WERI-Rb-1 (cell line): Measurements from ENCODE around the gene KCNJ15.

ENCODE experiments used
- DNase-seq: peaks from one replicate; pipeline ENCODE4 v3.0.0-alpha.2; 2020
- H3K27ac ChIP-seq: fragments of 250-450 bp; sonication (Bioruptor Pico); 2 replicates; pipeline ENCODE4 v1.5.1; 2020; ENCODE audit warnings: mild to moderate bottlenecking, moderate library complexity
- H3K27me3 ChIP-seq: fragments of 250-450 bp; sonication (Bioruptor Pico); 2 replicates; pipeline ENCODE4 v1.5.1; 2021; ENCODE audit warnings: mild to moderate bottlenecking, low read depth, moderate library complexity; ENCODE audit not compliant: insufficient read depth, severe bottlenecking
- H3K36me3 ChIP-seq: fragments of 250-450 bp; sonication (Bioruptor Pico); 2 replicates; pipeline ENCODE4 v1.5.1; 2020; ENCODE audit warnings: mild to moderate bottlenecking, moderate library complexity
- H3K4me3 ChIP-seq: 2 replicates; pipeline ENCODE4 v1.5.1; 2011; ENCODE audit warnings: low read depth, mild to moderate bottlenecking, control low read depth, low read length
- H3K9me3 ChIP-seq: fragments of 250-450 bp; sonication (Bioruptor Pico); 2 replicates; pipeline ENCODE4 v1.5.1; 2021; ENCODE audit warnings: mild to moderate bottlenecking, moderate library complexity; ENCODE audit not compliant: severe bottlenecking
- TF ChIP-seq, protein P1 (sequence below): IDR thresholded peaks from 2 replicates; pipeline ENCODE4 v1.5.1; 2011; ENCODE audit warnings: low read depth, mild to moderate bottlenecking, control low read depth, inconsistent platforms, low read length

Gene KCNJ15

GRCh38 chr21:38250991-38251418, 5.8 kb upstream of the KCNJ15 start:
- no peak overlapping the region for H3K27ac ChIP-seq
- H3K4me3 ChIP-seq: no peak overlapping the region
- no peaks in the 10 kb centered on the region for H3K9me3 ChIP-seq
- H3K27me3 ChIP-seq: no peaks in the 10 kb centered on the region
- TF ChIP-seq, protein P1, sequence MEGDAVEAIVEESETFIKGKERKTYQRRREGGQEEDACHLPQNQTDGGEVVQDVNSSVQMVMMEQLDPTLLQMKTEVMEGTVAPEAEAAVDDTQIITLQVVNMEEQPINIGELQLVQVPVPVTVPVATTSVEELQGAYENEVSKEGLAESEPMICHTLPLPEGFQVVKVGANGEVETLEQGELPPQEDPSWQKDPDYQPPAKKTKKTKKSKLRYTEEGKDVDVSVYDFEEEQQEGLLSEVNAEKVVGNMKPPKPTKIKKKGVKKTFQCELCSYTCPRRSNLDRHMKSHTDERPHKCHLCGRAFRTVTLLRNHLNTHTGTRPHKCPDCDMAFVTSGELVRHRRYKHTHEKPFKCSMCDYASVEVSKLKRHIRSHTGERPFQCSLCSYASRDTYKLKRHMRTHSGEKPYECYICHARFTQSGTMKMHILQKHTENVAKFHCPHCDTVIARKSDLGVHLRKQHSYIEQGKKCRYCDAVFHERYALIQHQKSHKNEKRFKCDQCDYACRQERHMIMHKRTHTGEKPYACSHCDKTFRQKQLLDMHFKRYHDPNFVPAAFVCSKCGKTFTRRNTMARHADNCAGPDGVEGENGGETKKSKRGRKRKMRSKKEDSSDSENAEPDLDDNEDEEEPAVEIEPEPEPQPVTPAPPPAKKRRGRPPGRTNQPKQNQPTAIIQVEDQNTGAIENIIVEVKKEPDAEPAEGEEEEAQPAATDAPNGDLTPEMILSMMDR: no peak
- no peaks in the 10 kb centered on the region for H3K36me3 ChIP-seq
- DNase-seq: no peak

- Histone ChIP-seq H3K9me3 (no peaks in the 10 kb centered on the region), H3K36me3 (no peaks in the 10 kb centered on the region), H3K27me3 (no peaks in the 10 kb centered on the region), H3K4me3 (no peak overlapping the region), H3K27ac (no peak overlapping the region)
- DNase-seq: no peak
- TF ChIP-seq, protein P1: no peak
These were observed 1.8 kb upstream of the KCNJ15 start for GRCh38 chr21:38254970-38255369.

DNA sequence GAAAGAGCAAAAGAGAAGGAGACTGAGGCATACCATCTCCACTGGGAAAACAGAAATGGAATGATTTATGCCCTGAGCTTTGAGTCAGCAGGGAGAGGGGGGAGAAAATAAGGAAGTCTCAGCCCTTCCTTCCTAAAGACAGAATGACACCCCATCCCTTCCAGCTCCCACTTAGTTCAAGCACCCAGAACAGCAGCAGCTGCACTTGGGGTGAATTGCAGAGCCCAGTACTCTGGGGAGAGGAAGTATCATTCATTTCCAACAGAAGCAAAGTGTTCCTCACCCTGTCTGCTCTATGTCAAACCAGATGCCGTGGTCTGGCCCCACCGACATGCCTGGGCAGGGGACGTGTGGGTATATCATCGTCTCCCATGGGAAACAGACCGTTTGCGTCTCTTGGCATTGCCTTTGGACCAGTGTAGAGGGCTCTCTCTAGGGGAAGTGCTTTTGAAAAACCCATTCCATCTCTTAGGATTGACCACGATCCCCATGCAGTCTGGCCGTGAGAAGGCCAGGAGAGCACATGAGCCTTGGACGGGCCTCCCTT, 1.1 kb upstream of the KCNJ15 start:
- no peak overlapping the region for H3K4me3 ChIP-seq
- H3K9me3 ChIP-seq: no peaks in the 10 kb centered on the region
- DNase-seq: no peak
- no peaks in the 10 kb centered on the region for H3K36me3 ChIP-seq
- TF ChIP-seq, protein P1: no peak
- H3K27ac ChIP-seq: no peak overlapping the region
- no peaks in the 10 kb centered on the region for H3K27me3 ChIP-seq

- Histone ChIP-seq H3K36me3 (no peaks in the 10 kb centered on the region), H3K27ac (no peak overlapping the region), H3K4me3 (no peak overlapping the region), H3K27me3 (no peaks in the 10 kb centered on the region), H3K9me3 (no peaks in the 10 kb centered on the region)
- no peak for DNase-seq
- TF ChIP-seq, protein P1: no peak
These were observed 876 bp downstream of the KCNJ15 start for GRCh38 chr21:38257667-38258066.

DNA sequence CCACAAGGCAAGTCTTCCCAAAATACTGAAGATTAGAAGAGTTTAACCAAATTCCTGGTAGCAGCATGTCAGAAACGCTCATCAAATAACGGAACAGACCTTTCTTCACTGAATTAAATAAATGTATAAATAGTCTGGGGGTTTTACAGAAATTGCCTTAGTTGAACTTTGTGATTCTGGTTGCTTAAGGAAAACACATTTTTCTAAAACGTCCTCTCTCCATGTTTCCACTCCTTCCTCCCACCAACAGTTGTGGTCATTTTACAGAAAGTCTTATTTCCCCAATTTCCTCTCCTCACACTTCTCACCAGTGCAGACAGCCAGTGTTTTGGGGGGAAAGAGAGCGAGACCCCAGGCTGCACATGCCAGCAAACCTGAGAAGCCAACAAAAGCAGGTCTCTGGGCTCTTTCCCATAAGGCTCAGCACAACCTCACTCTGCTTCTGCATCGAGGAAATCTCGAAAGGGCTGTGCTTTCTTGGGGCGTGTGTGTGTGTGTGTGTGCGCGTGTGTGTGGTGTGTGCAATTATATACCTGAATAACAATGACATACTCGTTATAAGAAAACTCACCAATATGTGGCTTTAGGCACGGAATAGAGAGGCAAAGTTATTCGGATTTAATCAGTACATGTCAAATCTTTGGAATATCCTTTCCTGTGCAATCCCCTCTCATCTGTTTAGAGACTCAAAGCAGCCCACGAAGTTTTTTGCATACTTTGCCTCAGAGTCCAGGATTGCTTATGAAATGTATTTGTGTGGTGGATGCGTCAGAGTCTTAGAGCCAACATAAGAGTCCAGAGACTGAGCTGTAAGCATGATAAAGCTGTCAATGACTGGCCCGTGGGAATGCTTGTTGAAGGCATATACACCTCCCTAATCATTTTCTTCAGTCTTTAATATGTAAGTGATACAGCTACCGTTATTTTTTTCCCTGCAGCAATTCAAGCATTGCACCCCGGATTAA, 2.0 kb downstream of the KCNJ15 start:
- no peak for DNase-seq
- no peak overlapping the region for H3K27ac ChIP-seq
- TF ChIP-seq, protein P1: no peak
- H3K36me3 ChIP-seq: no peaks in the 10 kb centered on the region
- H3K4me3 ChIP-seq: no peak overlapping the region
- no peaks in the 10 kb centered on the region for H3K27me3 ChIP-seq
- no peaks in the 10 kb centered on the region for H3K9me3 ChIP-seq
